ENCODE data around the gene SGSH.
"Not testable (repeated sequence)": the region's sequence is repeated elsewhere in the genome, so short reads cannot be mapped to it uniquely, and the experiment has no call there.

Gene SGSH

DNA sequence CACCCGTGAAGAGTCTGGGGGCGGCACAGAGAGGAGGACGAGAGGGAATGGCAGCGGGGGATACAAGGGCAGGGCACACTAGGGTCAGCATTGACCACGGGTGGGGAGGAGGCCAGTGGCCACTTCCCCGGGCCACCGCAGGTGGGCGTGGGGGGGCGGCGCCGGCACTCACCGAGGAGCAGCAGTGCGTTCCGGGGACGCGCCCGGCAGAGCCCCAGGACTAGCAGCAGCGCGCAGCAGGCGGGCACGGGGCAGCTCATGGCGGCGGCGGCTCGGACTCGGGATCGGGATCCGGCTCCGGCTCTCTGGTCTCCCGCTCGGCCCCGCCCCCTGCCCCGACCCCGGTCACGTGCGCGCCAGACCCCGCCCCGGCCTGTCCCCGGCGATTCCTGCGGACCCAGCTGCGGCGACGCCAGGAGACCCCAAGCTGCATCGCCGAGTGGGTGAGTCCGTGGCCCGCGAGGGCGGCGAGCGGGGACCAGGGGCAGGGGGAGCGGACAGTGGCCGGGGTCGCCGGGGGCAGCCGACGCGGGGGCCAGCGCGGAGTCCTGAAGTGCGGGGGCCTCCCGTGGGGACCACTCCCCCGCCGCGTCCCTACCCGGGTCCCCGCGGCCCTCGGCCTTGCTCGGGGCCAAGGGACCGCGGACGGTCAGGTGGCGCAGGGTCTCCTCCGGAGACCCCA is at the start of gene SGSH, which contains the start of gene SLC26A11:
Gene SGSH, minus strand, starts transcription at position 280 of the 682 bp plus-strand sequence. Its CDS starts 20 bp downstream, at position 260.
Gene SLC26A11, plus strand, starts transcription at position 374 of the 682 bp plus-strand sequence. CDS start 1,134 bp downstream, outside the sequence.
- DNase-seq (ENCODE audit: low spot score), result peak; percentile 99

DNA sequence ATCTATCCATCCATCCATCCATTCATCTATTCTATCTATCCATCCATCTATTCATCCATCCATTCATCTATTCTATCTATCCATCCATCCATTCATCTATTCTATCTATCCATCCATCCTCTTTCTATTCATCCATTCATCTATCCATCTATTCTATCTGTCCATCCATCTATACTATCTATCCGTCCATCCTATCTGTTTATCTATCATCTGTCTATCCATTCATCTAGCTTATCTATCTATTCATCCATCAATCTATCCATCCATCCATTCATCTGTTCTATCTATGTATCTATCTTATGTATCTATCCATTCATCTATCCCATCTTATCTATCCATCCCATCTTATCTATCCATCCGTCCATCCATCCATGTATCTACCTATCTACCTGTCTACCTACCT is 49.3 kb upstream of the SGSH start:
- DNase-seq (ENCODE audit: low spot score), result no peak

DNA sequence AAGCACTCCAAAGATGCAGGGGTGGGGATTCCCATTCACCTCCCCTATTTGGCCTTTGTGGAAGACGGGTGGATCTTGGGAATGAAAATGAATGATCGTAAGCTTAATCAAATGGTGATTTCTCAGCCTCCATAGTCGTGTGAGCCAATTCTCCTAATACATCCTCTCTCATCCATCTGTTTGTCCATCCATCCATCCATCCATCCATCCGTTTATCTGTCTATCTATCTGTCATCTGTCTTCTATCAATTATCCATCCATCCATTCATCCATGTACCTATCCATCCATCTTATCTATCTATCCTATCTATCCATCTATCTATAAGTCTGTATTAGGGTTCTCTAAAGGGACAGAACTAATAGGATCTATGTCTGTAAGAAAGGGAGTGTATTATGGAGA is 48.3 kb upstream of the SGSH start:
- DNase-seq (ENCODE audit: low spot score), result no peak

DNA sequence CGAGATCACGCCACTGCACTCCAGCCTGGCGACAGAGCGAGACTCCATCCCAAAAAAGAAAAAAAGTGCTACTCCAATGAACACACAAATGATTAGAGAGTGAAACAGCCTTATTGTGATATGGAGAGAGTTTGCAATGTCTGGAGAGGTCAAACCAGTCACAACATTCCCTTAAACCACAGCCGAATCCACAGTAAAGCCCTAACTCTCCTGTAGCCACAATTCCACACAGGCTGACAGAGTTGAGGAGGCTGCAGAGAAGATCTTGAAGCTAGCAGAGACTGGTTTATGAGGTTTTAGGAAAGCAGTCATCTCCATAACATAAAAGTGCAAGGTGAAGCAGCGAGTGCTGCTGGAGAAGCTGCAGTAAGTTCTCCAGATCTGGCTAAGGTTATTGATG is 47.3 kb upstream of the SGSH start:
- no peak for DNase-seq (ENCODE audit: low spot score)

DNA sequence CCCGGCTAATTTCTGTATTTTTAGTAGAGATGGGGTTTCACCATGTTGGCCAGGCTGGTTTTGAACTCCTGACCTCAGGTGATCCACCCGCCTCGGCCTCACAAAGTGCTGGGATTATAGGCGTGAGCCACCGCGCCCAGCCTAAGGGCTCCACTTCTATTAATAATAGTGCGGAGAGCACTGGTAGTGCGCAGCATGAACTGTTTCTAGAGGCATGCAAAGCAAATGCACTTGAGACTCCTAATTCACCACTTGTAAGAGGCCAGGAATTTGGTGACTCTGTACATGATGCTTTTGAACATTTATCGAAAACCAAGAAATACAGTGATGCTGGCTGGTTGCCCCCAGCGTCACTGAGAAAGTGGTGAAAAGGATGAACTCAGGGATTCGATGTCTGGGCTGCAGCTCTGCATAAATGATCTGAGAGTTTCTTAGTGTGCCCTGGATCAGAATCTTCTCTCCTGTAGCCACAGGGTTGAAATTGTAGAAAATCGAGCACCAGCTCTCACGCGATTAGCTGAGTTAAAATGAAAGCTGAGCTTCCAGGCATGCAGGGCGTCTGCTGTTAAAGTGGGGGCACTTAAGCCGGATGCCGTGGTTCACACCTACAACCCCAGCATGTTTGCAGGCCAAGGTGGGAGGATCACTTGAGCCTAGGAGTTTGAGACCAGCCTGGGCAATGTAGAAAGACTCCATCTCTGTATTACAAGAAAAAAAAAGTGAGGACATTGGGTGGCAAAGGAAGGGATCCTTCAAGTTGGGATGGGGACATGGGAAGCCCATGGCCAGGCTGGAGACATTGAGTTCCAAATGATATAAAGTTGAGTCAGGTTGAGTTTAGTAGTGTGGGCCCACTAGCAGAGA is 45.3 kb upstream of the SGSH start:
- DNase-seq (ENCODE audit: low spot score), result no peak

DNA sequence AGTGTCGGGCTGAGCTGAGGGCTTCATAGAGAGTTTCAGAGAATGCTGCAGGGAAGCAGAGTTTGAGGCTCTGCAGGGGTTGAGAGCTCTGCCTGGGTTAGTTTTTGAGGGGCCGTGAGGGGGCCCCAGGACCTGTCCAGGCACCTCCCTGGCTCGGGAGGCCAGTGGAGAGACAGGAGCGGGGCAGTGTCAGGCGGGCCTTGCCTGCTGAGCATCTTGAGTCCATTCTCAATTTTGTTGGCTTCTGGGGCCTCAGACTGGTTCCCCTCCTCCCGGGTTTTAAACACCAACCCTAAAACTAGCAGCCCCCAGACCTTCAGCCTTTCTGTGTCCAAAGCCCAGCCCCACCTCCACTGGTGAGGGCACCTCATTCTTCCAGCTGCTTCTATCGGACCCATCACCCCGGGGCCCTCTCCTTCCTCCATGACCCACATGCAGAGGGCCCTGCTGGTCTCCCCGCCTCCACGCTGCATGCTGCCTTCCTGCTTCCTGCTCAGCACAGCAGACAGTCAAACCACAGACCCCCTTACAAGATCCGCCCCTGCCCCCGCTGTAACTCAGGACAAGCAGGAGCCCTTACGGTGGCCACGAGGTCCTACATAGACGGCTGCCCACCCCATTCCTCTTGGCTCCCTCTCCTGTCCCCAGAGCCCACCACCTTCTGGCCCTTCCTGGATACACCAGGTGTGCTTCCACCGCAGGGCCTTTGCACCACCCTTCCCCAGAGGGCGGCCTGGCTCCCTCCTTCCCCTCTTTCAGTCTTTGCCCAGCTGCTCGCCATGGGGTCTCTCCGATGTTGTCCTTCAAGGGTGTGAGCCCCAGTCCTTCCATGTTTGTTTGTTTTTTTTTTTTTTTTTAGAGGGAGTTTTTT is 44.3 kb upstream of the SGSH start:
- DNase-seq (ENCODE audit: low spot score), result no peak

DNA sequence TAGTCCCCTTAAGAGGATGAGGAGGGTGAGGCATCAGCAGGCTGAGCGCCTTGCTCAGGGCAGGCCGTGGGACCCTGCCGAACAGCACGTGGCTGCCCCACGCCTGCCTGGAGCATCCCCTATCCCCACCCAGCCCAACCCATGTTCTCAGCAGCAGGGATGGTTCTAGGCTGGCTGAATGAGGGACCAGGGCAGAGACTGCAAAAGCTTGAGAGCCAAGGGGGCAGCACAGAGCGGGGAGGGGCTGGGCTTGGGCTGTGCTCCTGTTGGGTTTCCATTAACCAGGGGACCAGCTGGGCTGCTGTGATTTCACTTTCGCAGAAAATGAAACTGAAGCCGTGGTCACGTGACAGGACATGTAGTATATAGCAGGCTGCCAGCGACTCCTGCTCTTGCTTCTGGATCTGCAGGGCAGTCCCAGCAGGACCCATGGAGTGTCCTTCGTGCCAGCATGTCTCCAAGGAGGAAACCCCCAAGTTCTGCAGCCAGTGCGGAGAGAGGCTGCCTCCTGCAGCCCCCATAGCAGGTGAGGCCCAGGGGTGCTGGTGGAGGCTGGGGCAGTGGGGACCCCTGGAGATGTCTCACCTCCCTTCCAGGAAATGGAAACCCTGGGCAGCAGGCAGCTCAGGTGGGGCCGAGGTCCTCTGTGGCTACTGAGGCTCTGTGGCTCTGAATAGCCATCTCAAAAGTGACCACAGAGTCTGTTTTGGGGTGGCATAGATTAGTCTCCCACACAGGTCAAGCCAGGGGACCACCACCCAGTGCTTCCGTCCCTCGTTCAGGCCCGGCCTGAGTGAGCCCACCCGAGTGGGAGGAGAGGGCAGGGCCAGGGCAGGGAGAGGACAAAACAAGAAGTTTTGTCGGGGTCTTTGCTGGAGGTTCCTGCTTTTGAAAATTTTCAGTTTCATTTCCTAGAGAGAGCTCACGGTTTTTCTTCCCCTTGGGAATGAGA is 43.4 kb upstream of the SGSH start:
- peak; percentile 88 for DNase-seq (ENCODE audit: low spot score)

DNA sequence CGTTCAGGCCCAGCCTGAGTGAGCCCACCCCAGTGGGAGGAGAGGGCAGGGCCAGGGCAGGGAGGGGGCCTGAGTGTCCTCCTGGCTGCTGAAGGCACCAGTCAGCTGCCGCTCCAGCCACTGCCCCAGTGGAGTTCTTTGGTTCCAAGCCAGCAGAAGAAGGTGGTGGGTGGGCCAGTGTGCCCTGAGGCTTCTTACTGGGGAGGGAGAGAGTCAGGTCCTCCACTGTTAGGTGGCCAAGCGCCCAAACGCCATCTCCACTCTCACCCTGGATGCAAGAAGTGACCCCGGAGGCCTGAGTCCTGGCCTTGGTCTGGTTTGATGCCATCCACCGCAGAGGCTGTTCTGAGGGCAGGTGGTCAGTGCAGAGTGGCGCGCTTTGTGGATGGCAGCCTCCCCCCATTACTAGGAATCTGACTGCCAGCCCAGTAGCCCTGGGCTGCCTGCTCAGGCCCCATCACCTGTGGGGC is 42.7 kb upstream of the SGSH start:
- no peak for DNase-seq (ENCODE audit: low spot score)

DNA sequence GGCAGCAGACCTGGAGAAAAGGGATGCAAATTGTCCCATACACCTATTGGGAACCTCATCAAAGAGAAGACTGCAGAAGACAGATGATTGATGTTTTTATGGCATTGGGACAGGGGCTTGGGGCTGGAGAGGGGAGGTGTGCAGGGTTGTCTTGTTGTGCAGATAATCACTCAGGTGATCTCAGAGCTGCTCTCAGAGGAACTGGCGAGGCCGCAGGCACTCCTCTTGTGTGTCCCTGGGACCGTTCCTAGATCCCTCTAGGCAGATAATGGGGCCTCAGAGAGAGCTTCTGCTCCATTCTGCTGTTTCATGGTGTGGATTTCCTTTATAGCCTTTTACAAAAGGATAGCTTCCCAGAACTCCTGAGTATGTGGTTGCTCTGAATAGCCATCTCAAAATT is 42.2 kb upstream of the SGSH start:
- no peak for DNase-seq (ENCODE audit: low spot score)

DNA sequence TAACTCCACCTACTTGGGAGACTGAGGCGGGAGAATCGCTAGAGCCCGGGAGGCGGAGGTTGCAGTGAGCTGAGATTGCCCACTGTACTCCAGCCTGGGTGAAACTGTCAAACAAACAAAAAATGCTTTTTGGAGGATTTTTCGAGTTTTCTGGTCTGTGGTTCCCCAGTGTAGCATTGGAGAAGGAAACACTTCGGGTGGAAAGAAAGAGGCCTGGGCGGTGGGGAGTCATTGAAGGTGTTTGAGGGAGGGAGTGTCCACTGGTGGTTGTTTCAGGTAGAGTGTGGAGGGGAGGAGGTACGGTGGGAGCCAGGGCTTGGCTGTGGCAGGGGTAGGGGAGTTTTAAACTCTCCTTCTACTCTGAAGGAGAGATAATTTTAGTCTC is 41.8 kb upstream of the SGSH start:
- no peak for DNase-seq (ENCODE audit: low spot score)

DNA sequence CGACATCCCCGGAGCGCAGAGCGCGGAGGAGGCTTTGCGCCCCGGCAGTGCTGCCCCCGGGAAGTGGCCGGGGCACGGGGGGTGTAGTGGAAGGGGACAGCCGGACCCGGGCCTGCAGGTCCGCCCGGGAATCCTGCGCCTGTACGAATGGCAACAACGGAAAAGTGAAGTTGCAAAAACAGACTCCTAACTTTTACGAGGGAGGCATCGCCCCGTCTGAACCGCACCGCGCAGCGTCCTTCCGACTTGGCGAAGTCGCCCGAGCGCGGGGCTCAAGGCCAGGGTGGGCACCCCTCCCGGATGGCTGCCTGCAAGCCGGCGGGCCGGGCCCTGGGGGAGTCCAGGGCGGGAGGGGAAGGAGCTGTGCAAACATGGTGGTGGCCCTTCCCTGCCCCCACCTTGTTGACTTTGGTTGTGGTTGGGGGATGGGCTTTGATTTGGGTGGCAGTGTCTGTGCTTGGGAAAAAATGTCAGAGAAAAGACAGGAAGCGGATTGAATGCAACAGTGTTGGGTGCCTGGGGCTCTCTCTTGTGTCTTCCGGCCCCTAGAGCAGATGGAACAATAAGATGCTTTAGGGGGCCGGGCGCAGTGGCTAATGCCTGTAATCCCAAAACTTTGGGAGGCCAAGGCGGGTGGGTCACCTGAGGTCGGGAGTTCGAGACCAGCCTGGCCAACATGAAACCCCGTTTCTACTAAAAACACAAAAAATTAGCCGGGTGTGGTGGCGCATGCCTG is 41.2 kb upstream of the SGSH start:
- DNase-seq (ENCODE audit: low spot score), result peak; percentile 45

DNA sequence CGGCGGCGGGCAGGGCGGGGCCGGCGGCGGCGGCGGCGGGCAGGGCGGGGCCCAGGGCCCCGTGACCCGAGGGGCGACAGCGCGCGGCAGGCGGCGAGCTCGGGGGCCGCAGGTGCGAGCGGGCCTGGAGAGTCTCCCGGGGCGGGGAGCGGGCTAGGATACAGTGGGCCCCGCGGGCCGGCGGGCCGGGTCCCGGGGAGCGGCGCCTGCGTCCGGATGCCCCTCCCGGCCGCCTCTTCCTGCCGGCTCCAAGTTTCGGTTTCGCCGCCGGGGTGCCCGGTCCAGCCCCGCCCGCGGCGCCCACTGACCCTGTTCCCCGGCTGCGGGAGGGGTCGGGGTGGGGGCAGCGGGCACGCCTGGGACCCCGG is 40.6 kb upstream of the SGSH start, which contains the start of gene RNF213:
Gene RNF213, plus strand, starts transcription at position 62 of the 368 bp plus-strand sequence. CDS start 2,830 bp downstream, outside the sequence.
- DNase-seq (ENCODE audit: low spot score), result peak; percentile 90

DNA sequence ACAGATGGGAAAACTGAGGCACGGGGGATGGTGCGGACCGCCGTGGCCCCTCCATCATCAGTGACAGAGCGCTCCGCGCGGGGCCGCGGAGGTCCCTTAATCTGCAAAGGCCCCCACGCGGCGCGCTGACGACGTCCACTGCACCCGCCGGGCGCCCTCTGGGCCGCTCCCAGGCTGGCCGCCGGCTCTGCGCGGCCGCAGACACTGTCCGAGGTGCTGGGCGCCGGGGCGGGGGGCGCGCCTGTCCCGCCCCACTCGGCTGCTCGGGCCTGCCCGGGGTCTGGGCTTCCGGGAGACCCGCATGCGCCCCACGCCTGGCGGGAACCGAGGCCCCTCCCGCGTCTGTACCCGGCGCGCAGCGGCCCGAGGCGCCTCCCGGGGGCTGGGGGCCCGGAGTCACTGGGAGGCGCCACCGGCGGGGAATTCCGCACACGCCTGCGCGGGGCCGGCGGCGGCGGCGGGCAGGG is 40.0 kb upstream of the SGSH start:
- DNase-seq (ENCODE audit: low spot score), result peak; percentile 98

DNA sequence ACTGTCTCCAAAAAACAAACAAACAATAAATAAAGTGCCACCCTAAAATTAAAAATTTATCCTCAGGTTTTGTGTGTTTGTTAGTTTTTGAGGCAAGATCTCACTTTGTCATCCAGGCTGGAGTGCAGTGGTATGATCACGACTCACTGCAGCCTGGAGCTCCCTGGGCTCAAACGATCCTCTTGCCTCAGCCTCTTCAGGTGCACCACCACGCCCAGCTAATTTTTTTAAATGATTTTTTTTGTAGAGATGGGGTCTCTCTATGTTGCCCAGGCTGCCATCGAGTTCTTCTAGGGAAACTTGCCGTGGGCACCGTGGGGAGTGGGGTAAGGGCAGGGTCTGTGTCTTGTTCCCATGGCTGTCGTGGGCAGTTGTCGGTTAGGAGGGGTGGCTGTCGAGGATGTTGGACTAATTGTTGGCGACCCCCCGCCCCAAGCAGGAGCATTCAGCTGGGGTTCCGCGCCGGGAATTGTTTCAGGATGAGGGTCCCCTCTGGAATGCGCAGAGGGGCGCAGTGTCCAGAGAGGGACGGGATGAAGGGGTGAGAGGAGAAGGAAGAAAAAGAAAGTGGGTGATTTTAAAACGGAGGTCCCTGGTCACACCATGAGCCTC is 39.4 kb upstream of the SGSH start:
- no peak for DNase-seq (ENCODE audit: low spot score)

DNA sequence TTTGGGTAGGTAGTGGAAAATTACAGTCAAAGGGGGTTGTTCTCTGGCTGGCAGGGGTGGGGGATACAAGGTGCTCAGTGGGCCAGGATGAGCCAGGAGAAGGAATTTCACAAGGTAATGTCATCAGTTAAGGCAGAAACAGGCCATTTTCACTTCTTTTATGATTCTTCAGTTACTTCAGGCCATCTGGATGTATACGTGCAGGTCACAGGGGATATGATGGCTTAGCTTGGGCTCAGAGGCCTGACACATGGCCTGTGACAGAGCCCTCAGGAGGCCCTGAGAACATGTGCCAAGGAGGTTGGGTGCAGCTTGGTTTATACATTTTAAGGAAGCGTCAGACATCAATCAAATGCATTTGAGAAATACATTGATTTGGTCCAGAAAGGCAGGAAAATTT is 38.2 kb upstream of the SGSH start:
- not testable (repeated sequence) for DNase-seq (ENCODE audit: low spot score)

DNA sequence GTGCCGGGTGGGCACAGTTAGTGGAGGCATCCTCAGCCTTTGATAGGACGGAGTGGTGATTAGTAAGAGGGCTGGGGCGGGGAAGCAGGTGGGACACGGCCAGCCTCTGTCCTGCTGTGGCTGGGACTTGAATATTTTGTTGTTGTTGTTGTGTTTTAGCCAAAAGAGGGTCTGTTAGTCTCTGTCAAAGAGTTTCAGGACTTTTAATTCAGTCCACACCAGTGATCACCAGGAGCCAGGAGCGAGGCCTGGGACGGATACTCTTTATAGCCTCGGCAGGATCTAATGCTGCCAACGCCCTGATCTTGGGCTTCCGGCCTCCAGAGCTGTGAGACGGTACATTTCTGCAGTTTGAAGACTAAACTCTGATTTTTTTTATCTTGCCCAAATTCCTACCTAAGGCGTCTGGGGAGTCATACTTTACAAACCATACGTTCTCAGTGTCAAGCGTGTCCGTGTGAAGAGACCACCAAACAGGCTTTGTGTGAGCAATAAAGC is 37.6 kb upstream of the SGSH start:
- DNase-seq (ENCODE audit: low spot score), result no peak

DNA sequence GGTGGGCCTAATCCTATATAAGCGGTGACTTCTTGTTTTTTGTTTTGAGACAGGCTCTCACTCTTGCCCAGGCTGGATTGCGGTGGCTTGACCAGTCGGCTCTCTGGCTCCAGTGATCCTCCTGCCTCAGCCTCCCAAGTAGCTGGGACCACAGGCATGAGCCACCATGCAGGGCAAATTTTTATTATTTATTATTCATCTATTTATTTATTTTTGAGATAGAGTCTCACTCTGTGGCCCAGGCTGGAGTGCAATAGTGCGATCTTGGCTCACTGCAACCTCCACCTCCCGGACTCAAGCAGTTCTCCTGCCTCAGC is 35.9 kb upstream of the SGSH start:
- no peak for DNase-seq (ENCODE audit: low spot score)

DNA sequence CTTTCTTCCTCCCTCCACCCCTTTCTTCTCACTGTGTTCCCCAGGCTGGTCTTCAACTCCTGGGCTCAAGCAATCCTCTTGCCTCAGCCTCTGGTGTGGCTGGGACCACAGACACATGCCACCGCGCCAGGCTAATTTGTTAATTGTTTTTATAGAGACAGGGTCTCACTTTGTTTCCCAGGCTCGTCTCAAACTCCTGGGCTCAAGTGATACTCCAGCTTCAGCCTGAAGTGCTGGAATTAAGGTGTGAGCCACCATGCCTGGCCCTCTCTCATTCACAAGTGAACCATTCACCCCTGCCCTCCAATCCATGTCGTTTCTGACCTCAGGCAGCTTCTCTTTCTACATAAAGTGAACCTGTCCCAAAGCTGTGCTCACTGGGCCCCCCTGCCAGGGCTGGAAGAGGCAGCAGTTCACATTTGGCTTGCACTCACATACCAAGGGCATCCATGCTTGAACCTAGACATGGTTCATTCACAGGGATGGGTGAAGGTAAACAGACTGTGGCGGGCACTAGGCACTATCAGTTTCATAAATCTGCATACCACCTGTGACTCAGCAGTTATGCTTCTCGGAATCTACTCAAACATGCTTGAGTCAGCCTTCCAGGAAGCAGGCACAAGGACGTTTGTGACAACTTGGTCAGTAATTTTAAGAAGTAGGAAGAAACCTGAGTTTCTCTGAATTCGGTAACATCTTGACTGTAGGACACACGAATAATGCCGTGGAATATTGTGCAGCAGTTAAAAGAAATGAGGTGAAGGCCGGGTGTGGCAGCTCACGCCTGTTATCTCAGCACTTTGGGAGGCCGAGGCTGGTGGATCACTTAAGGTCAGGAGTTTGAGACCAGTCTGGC is 34.5 kb upstream of the SGSH start:
- peak; percentile 85 for DNase-seq (ENCODE audit: low spot score)
